B cell (primary cell): ENCODE results near the gene TRPV2. TPM values are rescaled to one million over a fixed set of nuclear protein-coding genes. Genes with fewer than 3 reads are reported as not detected.

Experiments used
- ATAC-seq: fragments of 200-7000 bp; cut with Tn5 transposase; one replicate; pipeline ENCODE4 v1.10.0; 2021; ENCODE audit warnings: low read depth, mild to moderate bottlenecking, moderate number of reproducible peaks, moderate library complexity
- CTCF ChIA-PET: fragments of 350-600 bp; sonication (Branson Sonifier 250); formaldehyde crosslinking; loops from one replicate; lab custom pipeline; 2021; ENCODE audit warnings: antibody characterized with exemption, inconsistent platforms; lab: Charles Lee
- POLR2A ChIA-PET: fragments of 350-600 bp; sonication (Branson Sonifier 250); formaldehyde crosslinking; loops from one replicate; lab custom pipeline; 2021; ENCODE audit warnings: antibody characterized with exemption; lab: Charles Lee
- DNase-seq: peaks from one replicate; pipeline ENCODE4 v3.0.0; 2013
- H2AFZ ChIP-seq: 2 replicates; pipeline ENCODE4 v1.6.1; 2012; ENCODE audit warnings: mild to moderate bottlenecking, low read depth, low read length; ENCODE audit not compliant: insufficient read depth, poor library complexity, severe bottlenecking
- H3K27ac ChIP-seq, 2 donors: 1 replicate in 1 of 2; 2 replicates in 1 of 2; pipeline ENCODE4 v1.5.1; 2012 to 2013; ENCODE audit warnings: low read length in 2 of 2, mild to moderate bottlenecking in 2 of 2, moderate library complexity in 1 of 2
- H3K27me3 ChIP-seq, 4 experiments: fragments of 200-600 bp in 1 of 4; sonication (generic) in 1 of 4; replicated peaks in 1 of 4; 1 replicate in 2 of 4; 2 replicates in 2 of 4; pipeline versions ENCODE4 v1.6.1 to v1.7.0; 2013 to 2016; ENCODE audit warnings: low read length in 3 of 4, mild to moderate bottlenecking in 2 of 4, mixed read lengths in 1 of 4, moderate library complexity in 1 of 4; ENCODE audit not compliant: insufficient read depth in 4 of 4, control insufficient read depth in 3 of 4; ENCODE audit errors: control extremely low read depth in 1 of 4
- H3K36me3 ChIP-seq, 2 experiments: replicated peaks in 1 of 2; 1 replicate in 1 of 2; 2 replicates in 1 of 2; pipeline versions ENCODE4 v1.6.1 to v1.7.1; 2013; ENCODE audit warnings: low read length in 1 of 2; ENCODE audit not compliant: insufficient read depth in 2 of 2, control insufficient read depth in 1 of 2; ENCODE audit errors: control extremely low read depth in 1 of 2, extremely low read depth in 1 of 2
- H3K4me1 ChIP-seq, 2 donors: fragments of 200-600 bp in 1 of 2; sonication (generic) in 1 of 2; 1 replicate in 1 of 2; 2 replicates in 1 of 2; pipeline versions ENCODE4 v1.5.1 to v1.6.1; 2013 to 2017; ENCODE audit warnings: low read length in 2 of 2; ENCODE audit not compliant: control insufficient read depth in 2 of 2, insufficient read depth in 2 of 2
- H3K4me2 ChIP-seq: replicated peaks from 2 replicates; pipeline ENCODE3; 2012; ENCODE audit warnings: mild to moderate bottlenecking, low read depth, low read length; ENCODE audit not compliant: poor library complexity, severe bottlenecking
- H3K4me3 ChIP-seq, 5 experiments: fragments of 200-600 bp in 1 of 5; sonication (generic) in 1 of 5; 1 replicate in 3 of 5; 2 replicates in 2 of 5; pipeline versions ENCODE4 v1.5.1 to v1.7.0; 2011 to 2016; ENCODE audit warnings: low read length in 4 of 5, mild to moderate bottlenecking in 4 of 5, low read depth in 2 of 5, control low read depth in 1 of 5, moderate library complexity in 1 of 5; ENCODE audit not compliant: insufficient read depth in 1 of 5; ENCODE audit errors: control extremely low read depth in 1 of 5, extremely low read depth in 1 of 5
- H3K79me2 ChIP-seq: fragments of 200-600 bp; sonication (generic); one replicate; pipeline ENCODE4 v1.6.0; 2016; ENCODE audit warnings: low read length; ENCODE audit not compliant: control insufficient read depth, insufficient read depth
- H3K9ac ChIP-seq: fragments of 200-600 bp; sonication (generic); 2 replicates; pipeline ENCODE4 v1.6.1; 2017; ENCODE audit warnings: mild to moderate bottlenecking, low read length, moderate library complexity
- H3K9me3 ChIP-seq, 3 donors: one replicate each; pipeline versions ENCODE4 v1.6.1 to v1.7.1; 2013; ENCODE audit warnings: low read length in 2 of 3; ENCODE audit not compliant: control insufficient read depth in 2 of 3, insufficient read depth in 1 of 3; ENCODE audit errors: control extremely low read depth in 1 of 3
- H4K20me1 ChIP-seq: 2 replicates; pipeline ENCODE4 v1.6.0; 2012; ENCODE audit warnings: mild to moderate bottlenecking, low read length; ENCODE audit not compliant: insufficient read depth, control insufficient read depth, poor library complexity, severe bottlenecking
- H3K27ac Mint-ChIP-seq: one replicate; pipeline ENCODE4 v1.8.0; 2021; ENCODE audit warnings: mixed read lengths
- H3K27me3 Mint-ChIP-seq: one replicate; pipeline ENCODE4 v1.8.0; 2021; ENCODE audit warnings: mixed read lengths
- H3K4me1 Mint-ChIP-seq: one replicate; pipeline ENCODE4 v1.8.0; 2021; ENCODE audit warnings: mixed read lengths
- H3K4me3 Mint-ChIP-seq: one replicate; pipeline ENCODE4 v1.8.0; 2021; ENCODE audit warnings: mixed read lengths
- H3K9me3 Mint-ChIP-seq: one replicate; pipeline ENCODE4 v1.8.0; 2022; ENCODE audit warnings: mixed read lengths; ENCODE audit not compliant: insufficient read depth
- EZH2 ChIP-seq: IDR thresholded peaks from 2 replicates; pipeline ENCODE4 v1.6.1; 2012; ENCODE audit warnings: borderline replicate concordance, low read depth, mild to moderate bottlenecking, moderate library complexity, low read length; ENCODE audit not compliant: insufficient read depth, poor library complexity, severe bottlenecking
- WGBS: methylation state at CpG from one replicate; pipeline ENCODE4 v1.1.5; 2013; ENCODE audit warnings: missing lambda C conversion rate; ENCODE audit not compliant: insufficient coverage; 5-methylcytosine and 5-hydroxymethylcytosine counted together
- intact Hi-C: fragments of 100-400 bp; cut with micrococcal nuclease; formaldehyde crosslinking; loops from one replicate; pipeline ENCODE4 v1.10.0; 2022
- polyA plus RNA-seq: library from polyadenylated mRNA; depleted of rRNA; stranded (reverse); fragments of >200 nt; gene quantifications from 2 replicates; pipeline ENCODE4 v1.2.3, GENCODE V29; 2012
- total RNA-seq, 2 donors: library from RNA; stranded (reverse); fragments of 120-200 nt in 1 of 2; gene quantifications; 1 replicate in 1 of 2; 2 replicates in 1 of 2; pipeline versions ENCODE4 v1.2.3 to v1.2.4, GENCODE V29; 2013 to 2022
- TF ChIP-seq, protein P1 (sequence below): fragments of 200-600 bp; IDR thresholded peaks from one replicate; pipeline ENCODE4 v1.8.0; 2022; ENCODE audit warnings: antibody characterized with exemption, mild to moderate bottlenecking

Gene TRPV2
- total and polyA plus RNA-seq, 2 donors (not counting 1 experiment from before 2014, with no cell fraction given): 58.6 to 89.0 TPM

DNA sequence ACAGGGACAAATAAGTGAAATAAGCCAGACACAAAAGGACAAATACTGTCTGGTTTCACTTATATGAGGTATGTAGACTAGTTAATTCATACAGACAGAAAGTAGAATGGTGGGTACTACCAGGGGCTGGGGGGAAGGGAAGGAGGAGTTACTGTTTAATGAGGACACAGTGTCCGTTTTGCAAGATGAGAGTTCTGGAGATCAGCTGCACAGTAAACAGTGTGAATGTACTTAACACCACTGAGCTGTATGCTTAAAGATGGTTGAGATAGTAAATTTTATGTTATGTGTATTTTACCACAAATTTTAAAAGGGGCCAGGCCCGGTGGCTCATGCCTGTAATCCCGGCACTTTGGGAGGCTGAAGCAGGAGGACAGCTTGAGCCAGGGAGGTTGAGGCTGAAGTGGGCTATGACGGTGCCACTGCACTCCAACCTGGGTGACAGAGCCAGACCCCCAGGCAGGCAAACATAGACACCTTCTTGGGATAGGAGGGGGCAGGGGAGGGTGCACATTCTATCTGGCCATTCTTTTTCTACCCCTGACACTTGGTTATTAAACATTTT, 53.1 kb downstream of the TRPV2 start:
- H3K4me1 Mint-ChIP-seq: no peaks in the 10 kb centered on the region
- Histone ChIP-seq H3K9me3 (no peaks in the 10 kb centered on the region), H4K20me1 (no peaks in the 10 kb centered on the region), H3K9ac (no peak overlapping the region), H3K4me1 (no peaks in the 10 kb centered on the region), H3K27ac (no peak overlapping the region), H3K36me3 (no peaks in the 10 kb centered on the region), H3K4me3 (no peak overlapping the region), H3K79me2 (no peaks in the 10 kb centered on the region), H2AFZ (no peak overlapping the region), H3K4me2 (no peak overlapping the region), H3K27me3 (no peaks in the 10 kb centered on the region)
- intact Hi-C loops: no loop called here
- CTCF ChIA-PET: no interaction called here
- ATAC-seq: no peak
- POLR2A ChIA-PET: no interaction called here
- no peak overlapping the region for H3K27ac Mint-ChIP-seq
- WGBS: 89% methylated on average over 3 of the region's 4 CpGs
- TF ChIP-seq, protein P1, sequence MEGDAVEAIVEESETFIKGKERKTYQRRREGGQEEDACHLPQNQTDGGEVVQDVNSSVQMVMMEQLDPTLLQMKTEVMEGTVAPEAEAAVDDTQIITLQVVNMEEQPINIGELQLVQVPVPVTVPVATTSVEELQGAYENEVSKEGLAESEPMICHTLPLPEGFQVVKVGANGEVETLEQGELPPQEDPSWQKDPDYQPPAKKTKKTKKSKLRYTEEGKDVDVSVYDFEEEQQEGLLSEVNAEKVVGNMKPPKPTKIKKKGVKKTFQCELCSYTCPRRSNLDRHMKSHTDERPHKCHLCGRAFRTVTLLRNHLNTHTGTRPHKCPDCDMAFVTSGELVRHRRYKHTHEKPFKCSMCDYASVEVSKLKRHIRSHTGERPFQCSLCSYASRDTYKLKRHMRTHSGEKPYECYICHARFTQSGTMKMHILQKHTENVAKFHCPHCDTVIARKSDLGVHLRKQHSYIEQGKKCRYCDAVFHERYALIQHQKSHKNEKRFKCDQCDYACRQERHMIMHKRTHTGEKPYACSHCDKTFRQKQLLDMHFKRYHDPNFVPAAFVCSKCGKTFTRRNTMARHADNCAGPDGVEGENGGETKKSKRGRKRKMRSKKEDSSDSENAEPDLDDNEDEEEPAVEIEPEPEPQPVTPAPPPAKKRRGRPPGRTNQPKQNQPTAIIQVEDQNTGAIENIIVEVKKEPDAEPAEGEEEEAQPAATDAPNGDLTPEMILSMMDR: no peak
- TF ChIP-seq EZH2: no peak
- no peaks in the 10 kb centered on the region for H3K27me3 Mint-ChIP-seq
- H3K9me3 Mint-ChIP-seq: no peaks in the 10 kb centered on the region
- DNase-seq: no peak
- no peak overlapping the region for H3K4me3 Mint-ChIP-seq

- Histone ChIP-seq H3K27ac (no peak overlapping the region), H4K20me1 (no peaks in the 10 kb centered on the region), H3K4me3 (no peak overlapping the region), H3K27me3 (no peaks in the 10 kb centered on the region), H3K9me3 (no peaks in the 10 kb centered on the region), H3K79me2 (no peaks in the 10 kb centered on the region), H3K36me3 (no peaks in the 10 kb centered on the region), H3K4me1 (no peaks in the 10 kb centered on the region), H3K4me2 (no peak overlapping the region), H2AFZ (no peak overlapping the region), H3K9ac (no peak overlapping the region)
- Mint-ChIP-seq H3K27ac (no peak overlapping the region), H3K9me3 (no peaks in the 10 kb centered on the region), H3K27me3 (no peaks in the 10 kb centered on the region), H3K4me3 (no peak overlapping the region), H3K4me1 (no peaks in the 10 kb centered on the region)
- intact Hi-C loops: no loop called here
- CTCF ChIA-PET: no interaction called here
- no peak for ATAC-seq
- WGBS: 76% methylated on average over 8 of the region's 11 CpGs
- DNase-seq: no peak
- POLR2A ChIA-PET: no interaction called here
- no peak for TF ChIP-seq EZH2
- TF ChIP-seq, protein P1: no peak
These were observed 54.9 kb downstream of the TRPV2 start for GRCh38 chr17:16470265-16470664.
